Activated T-cell treated with anti-CD3 and anti-CD28 coated beads for 1 hour (primary cell): Measurements from ENCODE around the gene KLHL15.
"Not testable (repeated sequence)": the region's sequence is repeated elsewhere in the genome, so short reads cannot be mapped to it uniquely, and the experiment has no call there.

Experiments
- DNase-seq: peaks from one replicate; pipeline ENCODE4 v3.0.0-alpha.2; 2020; ENCODE audit warnings: low read depth

KLHL15 gene

GRCh38 chrX:24027086-24027485, at the start of gene KLHL15:
KLHL15 (minus strand) TSS chrX:24027186; CDS start chrX:24006693, 20,493 bp downstream.
- no peak for DNase-seq

GRCh38 chrX:24069877-24070276, 42.9 kb upstream of the KLHL15 start:
- no peak for DNase-seq

DNA sequence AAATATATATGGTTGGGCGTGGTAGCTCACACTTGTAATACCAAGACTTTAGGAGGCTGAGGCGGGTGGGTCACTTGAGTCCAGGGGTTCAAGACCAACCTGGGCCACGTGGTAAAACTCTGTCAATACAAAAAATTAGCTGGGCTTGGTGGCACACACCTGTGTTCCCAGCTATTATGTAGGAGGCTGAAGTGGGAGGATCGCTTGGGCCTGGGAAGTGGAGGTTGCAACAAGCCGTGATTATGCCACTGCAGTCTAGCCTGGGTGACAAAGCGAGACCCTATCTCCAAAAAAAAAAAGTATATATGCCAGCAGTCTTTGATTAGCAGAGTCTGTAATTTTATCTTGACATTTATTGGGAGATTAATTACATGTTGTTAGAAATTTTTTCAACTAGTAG, 36.5 kb upstream of the KLHL15 start:
- no peak for DNase-seq

DNA sequence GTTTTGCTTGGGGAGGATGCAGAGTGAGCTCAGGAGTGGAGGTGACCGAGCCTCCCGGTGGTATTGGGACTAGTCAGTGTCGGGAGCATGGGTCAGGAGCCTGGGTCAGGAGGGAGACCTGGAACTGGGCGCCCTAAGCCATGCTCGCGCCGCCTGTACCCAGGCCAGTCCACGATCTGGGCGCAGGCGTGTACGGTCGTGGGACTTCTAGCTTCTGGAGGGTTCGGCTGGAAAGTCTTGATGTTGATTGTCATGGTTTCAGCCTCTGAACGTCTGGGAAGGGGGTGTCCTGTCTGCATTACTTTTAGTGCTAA, 28.0 kb upstream of the KLHL15 start:
- DNase-seq = no peak

- DNase-seq = peak; percentile 69
Observed at GRCh38 chrX:24054182-24055042, 27.4 kb upstream of the KLHL15 start, which contains the start of gene EIF2S3. EIF2S3 (plus strand) TSS chrX:24054956; CDS start chrX:24054969, 13 bp downstream.

- not testable (repeated sequence) for DNase-seq
Observed at GRCh38 chrX:24050522-24051318, 23.7 kb upstream of the KLHL15 start.

DNA sequence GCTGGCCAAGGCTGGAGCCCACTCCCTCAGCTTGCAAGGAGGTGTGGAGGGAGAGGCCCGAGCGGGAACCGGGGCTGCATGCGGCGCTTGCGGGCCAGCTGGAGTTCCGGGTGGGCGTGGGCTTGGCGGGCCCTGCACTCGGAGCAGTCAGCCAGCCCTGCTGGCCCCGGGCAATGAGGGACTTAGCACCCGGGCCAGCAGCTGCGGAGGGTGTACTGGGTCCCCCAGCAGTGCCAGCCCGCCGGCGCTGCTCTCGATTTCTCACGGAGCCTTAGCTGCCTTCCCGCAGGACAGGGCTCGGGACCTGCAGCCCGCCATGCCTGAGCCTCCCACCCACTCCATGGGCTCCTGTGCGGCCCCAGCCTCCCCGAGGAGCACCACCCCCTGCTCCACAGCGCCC, 22.7 kb upstream of the KLHL15 start:
- DNase-seq = not testable (repeated sequence)

GRCh38 chrX:24046060-24046459, 19.1 kb upstream of the KLHL15 start:
- DNase-seq = not testable (repeated sequence)

DNA sequence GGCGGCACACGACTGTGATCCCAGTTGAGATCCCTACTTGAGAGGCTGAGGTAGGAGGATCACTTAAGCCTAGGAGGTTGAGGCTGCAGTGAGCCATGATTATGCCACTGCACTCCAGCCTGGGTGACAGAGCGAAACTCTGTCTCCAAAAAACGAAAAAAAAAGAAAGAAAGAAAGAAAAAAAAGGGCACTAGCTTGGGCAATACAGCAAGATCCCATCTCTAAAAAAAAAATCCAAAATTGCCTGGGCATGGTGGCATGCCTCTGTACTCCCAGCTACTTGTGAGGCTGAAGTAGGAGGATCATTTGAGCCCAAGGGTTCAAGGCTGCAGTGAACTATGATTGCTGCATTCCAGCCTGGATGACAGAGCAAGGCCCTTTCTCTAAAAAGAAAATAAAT, 10.7 kb upstream of the KLHL15 start:
- DNase-seq = no peak

DNA sequence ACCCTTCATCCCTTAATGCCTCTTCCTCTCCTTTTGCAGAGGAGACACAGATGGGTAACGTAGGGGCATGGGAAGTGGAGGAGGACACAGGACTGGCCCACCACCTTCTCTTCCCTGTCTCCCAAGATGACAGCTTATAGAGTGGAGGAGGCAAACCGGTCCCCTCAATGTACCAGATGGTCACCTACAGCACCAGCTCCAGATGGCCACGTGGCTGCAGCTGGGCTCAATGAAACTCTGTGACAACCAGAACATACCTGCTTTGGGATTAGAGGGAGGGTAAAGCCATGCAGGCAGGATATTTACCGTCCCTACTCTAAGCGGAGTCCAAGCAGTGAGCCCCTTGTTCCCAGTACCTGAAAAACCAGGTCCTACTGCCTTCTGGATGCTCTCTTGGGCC, 7.5 kb upstream of the KLHL15 start:
- no peak for DNase-seq

DNA sequence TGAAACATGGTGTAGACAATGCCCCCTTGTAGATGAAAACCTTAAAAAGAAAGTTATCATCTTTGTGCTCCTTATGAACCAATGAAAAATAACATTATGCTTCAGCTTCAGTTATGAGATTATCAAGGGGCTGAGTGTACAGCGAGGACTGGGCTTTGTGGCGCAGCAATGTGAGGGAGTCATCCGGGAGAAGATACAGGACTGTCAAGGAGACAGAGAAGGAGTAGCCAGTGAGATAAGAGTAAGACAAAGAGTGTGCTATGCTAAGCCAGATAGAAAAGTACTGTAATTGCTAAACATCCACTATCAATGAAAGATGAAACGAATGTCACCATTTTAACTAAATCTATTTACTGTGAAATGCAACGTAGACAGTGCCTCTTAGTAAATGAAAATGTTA, 3.6 kb upstream of the KLHL15 start:
- no peak for DNase-seq

- DNase-seq = no peak
Observed at GRCh38 chrX:24027985-24028384, 999 bp upstream of the KLHL15 start.

GRCh38 chrX:24026432-24026831, 554 bp downstream of the KLHL15 start:
- DNase-seq = no peak

DNA sequence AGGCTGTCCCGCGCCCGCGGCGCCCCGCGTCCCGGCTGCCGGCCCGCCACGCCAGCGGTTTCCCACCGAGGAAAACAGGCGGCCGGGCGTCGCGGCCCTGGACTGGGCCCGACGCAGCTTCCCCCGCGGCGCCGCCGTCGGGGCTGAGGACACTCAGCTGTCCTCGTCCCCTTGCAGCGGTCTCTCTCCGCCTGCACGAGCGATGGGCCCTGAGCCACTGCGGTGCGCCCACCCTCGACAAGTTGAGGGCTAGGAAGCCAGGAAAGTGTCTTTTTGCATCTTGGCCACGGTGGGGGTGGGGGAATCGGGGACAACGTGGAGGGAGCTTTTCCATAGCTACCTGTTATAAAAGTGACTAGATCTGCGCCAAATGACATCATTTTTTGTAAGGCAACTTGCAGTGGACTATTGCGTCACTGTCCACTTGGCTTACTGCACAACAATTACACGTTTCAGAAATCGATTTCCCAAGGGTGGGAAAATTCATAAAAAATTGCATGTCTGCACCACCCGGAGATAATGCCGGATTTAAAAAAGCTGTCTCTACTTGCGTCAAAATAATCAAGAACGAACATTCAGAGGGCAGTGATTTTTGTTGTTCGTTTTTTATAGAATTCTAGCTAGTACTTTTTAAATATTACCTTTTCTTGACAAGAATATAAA, 1.1 kb downstream of the KLHL15 start:
- peak; percentile 0 for DNase-seq

GRCh38 chrX:24024819-24025740, 1.9 kb downstream of the KLHL15 start:
- DNase-seq = peak; percentile 72

- no peak for DNase-seq
Observed at GRCh38 chrX:24023972-24024669, 2.9 kb downstream of the KLHL15 start.

GRCh38 chrX:24023544-24023943, 3.4 kb downstream of the KLHL15 start:
- no peak for DNase-seq

- DNase-seq = no peak
Observed at GRCh38 chrX:24020306-24020876, 6.6 kb downstream of the KLHL15 start.

GRCh38 chrX:24019448-24019847, 7.5 kb downstream of the KLHL15 start:
- DNase-seq = no peak

DNA sequence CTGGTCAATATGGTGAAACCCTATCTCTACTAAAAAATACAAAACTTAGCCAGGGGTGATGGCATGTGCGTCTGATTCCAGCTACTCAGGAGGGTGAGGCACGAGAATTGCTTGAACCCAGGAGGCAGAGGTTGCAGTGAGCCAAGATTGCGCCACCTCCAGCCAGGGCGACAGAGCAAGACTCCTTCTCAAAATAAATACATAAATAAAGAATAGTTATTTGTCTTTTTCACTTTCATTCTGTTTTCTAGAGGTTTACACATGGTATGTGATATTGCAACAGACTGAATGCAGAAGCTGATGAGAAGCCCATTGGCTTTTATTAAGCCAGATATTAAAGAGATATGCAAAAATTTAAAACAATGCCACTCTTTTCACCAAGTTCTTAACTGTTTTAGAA, 8.2 kb downstream of the KLHL15 start:
- DNase-seq = no peak

DNA sequence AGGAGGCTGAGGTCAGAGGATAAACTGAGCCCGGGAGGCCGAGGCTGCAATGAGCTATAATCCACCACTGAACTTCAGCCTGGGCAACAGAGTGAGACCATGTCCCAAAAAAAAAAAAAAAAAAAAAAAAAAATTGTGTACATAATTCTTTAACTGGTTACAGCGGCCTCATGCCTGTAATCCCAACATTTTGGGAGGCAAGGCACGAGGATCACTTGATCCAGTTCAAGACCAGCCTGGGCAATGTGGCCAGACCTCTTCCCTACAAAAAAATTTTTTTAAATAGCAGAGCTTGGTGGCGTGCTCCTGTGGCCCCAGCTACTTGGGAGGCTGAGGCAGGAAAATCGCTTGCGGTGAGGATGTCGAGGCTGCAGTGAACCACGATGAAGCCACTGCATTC, 9.3 kb downstream of the KLHL15 start:
- DNase-seq = no peak
